ENCODE results near the gene SRP14.
"Not testable (repeated sequence)": the region's sequence is repeated elsewhere in the genome, so short reads cannot be mapped to it uniquely, and the experiment has no call there.

SRP14 gene

DNA sequence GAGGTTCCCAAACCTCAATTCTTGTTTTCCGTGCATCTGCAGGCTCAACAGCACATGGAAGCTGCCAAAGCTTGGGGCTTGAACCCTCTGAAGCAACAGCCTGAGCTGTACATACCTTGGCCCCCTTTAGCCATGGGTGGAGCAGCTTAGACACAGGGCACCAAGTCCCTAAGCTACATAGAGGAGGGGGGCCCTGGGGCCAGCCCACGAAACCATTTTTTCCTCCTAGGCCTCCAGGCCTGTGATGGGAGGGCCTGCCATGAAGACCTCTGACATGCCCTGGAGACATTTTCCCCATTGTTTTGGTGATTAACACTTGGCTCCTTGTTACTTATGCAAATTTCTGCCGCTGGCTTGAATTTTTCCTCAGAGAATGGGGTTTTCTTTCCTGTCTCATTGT, 24.6 kb downstream of the SRP14 start:
- H3K4me3 ChIP-seq (replicated peaks; ENCODE audit: low read depth, low read length) = no peak overlapping the region
- DNase-seq (ENCODE audit: low read depth) = no peak
- TF ChIP-seq, protein P1, sequence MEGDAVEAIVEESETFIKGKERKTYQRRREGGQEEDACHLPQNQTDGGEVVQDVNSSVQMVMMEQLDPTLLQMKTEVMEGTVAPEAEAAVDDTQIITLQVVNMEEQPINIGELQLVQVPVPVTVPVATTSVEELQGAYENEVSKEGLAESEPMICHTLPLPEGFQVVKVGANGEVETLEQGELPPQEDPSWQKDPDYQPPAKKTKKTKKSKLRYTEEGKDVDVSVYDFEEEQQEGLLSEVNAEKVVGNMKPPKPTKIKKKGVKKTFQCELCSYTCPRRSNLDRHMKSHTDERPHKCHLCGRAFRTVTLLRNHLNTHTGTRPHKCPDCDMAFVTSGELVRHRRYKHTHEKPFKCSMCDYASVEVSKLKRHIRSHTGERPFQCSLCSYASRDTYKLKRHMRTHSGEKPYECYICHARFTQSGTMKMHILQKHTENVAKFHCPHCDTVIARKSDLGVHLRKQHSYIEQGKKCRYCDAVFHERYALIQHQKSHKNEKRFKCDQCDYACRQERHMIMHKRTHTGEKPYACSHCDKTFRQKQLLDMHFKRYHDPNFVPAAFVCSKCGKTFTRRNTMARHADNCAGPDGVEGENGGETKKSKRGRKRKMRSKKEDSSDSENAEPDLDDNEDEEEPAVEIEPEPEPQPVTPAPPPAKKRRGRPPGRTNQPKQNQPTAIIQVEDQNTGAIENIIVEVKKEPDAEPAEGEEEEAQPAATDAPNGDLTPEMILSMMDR (IDR thresholded peaks at IDR 0.05; ENCODE audit: low read length, missing control alignments) = no peak

DNA sequence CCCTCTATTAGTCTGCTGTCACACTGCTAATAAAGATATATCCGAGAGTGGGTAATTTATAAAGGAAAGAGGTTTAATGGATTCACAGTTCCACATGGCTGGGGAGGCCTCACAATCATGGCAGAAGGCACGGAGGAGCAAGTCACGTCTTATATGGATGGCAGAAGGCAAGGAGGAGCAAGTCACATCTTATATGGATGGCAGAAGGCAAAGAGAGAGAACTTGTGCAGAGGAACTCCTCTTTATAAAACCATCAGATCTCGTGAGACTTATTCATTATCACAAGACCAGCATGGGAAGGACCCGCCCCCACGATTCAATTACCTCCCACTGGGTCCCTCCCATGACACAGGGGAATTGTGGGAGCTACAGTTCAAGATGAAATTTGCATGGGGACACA, 25.6 kb downstream of the SRP14 start:
- H3K4me3 ChIP-seq (replicated peaks; ENCODE audit: low read depth, low read length); DNase-seq (ENCODE audit: low read depth): not testable (repeated sequence)

DNA sequence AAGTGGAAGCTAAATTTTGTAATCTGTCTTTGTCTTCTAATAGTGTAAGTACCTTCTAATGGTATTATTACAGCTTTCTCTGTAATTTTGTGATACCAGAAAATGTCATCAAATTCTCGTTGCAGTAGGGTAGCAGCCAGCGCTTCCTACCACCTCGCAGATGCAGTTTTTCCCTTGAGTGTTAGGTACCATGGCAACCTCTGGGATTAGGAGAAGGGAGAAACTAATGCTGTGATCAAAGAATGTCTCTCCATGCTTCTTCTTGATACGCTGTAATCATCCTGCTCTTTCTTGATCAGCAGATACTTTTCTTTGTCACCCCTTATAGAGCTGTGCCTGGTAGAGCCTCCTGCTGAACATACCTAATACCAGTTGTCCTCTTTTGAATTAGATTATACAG, 27.7 kb downstream of the SRP14 start:
- DNase-seq (ENCODE audit: low read depth) = no peak
- H3K4me3 ChIP-seq (replicated peaks; ENCODE audit: low read depth, low read length) = no peak overlapping the region
- TF ChIP-seq, protein P1 (IDR thresholded peaks at IDR 0.05; ENCODE audit: low read length, missing control alignments) = no peak

DNA sequence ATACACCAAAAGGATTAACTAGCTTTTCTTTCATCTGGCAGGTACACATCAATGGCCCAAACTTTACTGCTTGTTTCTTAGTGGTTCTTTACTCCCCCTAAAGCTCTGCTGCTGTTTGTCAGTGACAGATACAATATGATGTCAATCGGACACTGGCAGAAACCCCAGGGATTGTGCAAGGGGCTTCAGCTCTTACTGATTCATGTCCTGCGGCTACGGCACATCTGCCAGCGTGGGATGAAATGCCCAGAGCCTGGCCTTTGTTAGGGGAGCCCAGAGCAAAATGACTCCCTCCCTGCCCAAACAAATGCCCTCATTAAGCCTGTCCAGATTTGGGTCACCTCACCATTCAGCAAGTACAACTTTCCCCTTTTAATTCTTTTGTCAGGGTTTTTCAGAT, 28.3 kb downstream of the SRP14 start:
- peak; percentile 67 for DNase-seq (ENCODE audit: low read depth)
- no peak overlapping the region for H3K4me3 ChIP-seq (replicated peaks; ENCODE audit: low read depth, low read length)

DNA sequence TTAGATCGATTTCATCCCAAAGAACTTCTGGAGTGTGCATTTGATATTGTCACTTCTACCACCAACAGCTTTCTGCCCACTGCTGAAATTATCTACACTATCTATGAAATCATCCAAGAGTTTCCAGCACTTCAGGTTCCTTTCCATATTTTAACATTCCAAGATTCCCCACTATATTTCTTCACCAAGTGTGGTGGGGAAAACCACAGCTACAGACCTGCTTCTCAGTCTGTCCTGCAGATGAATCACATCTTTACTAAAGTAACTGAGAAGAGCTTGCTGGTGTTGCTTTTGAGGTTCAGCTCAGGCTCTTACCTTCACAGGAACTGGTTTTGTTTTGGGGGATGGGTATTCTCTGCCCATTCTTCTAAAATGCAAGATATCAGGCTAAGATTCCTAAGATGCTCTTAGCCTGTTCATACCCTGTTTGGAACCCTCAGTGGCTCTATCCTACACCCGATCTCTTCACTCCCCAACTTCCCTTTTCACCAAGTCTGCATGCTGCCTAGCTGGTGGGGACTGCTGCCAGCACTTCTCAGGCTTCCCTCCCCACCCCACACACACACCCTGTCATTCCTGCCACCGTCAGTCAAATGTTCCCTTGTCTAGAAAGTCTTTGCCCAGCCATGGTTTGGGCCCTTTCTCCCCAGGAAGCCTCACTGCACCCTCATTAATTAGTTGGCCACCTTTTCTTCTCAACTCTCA, 30.8 kb downstream of the SRP14 start:
- no peak overlapping the region for H3K4me3 ChIP-seq (replicated peaks; ENCODE audit: low read depth, low read length)
- TF ChIP-seq, protein P1 (IDR thresholded peaks at IDR 0.05; ENCODE audit: low read length, missing control alignments) = no peak
- DNase-seq (ENCODE audit: low read depth) = no peak

More for the DNA sequence above, 28.3 kb downstream of the SRP14 start:
- TF ChIP-seq, protein P1 (IDR thresholded peaks at IDR 0.05; ENCODE audit: low read length, missing control alignments) = no peak

DNA sequence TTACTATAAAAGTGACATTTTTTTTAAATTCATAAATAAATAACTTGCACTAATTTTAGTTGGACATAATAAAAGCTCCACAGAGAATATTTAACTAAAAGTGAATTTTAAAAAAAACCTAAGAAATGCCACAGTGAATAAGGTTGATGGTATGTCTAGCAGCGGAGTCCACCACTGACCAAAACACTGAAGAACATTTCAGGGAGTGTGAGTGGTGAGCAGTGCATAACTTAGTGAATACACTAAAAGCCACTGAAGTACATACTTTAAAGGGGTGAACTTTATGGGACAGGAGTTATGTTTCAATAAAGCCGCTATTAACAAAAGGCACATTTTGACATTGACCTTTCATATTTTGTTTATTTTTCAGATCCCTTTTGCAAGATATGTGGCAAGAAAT, 32.3 kb downstream of the SRP14 start:
- DNase-seq (ENCODE audit: low read depth) = peak; percentile 34
- no peak overlapping the region for H3K4me3 ChIP-seq (replicated peaks; ENCODE audit: low read depth, low read length)
- TF ChIP-seq, protein P1 (IDR thresholded peaks at IDR 0.05; ENCODE audit: low read length, missing control alignments) = no peak

DNA sequence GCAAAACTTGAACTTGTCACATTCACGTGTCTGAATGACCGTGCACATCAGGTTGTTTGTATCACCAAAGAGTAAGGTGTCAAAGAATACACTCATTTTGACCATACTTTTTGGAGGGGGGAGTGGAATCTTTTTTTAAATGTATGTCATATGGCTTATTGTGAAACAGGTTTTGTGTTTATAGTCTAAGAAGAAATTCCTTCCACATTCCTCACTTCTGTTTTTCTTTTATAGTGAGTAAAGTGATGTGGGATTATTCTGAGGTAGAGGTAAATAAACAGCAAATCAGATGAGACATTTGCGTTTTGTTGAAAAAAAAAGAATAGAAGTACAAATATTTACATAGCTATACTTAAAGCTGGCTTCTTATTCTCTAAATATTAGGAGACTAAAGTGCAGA, 33.0 kb downstream of the SRP14 start:
- H3K4me3 ChIP-seq (replicated peaks; ENCODE audit: low read depth, low read length) = no peak overlapping the region
- TF ChIP-seq, protein P1 (IDR thresholded peaks at IDR 0.05; ENCODE audit: low read length, missing control alignments) = no peak
- peak; percentile 14 for DNase-seq (ENCODE audit: low read depth)
